GM12878 (cell line): ENCODE data around the gene FBXL7. TPM values are rescaled to one million over a fixed set of nuclear protein-coding genes. Genes with fewer than 3 reads are reported as not detected.

Source experiments
- ATAC-seq: fragments of 200-7000 bp; cut with Tn5 transposase; 3 replicates; pipeline ENCODE4 v1.9.1; 2020; ENCODE audit warnings: mild to moderate bottlenecking, moderate library complexity
- BruUV-seq: library from RNA; stranded (reverse); fragments of 400-500 nt; replicated peaks from 2 replicates; lab custom pipeline; 2021; lab: Mats Ljungman, UMichigan
- CTCF ChIA-PET: fragments of 300-600 bp; sonication (Branson Sonifier 250); formaldehyde crosslinking; extraction: SDS; loops from one replicate; lab custom pipeline; 2021; ENCODE audit warnings: inconsistent platforms; lab: Yijun Ruan, JAX
- POLR2A ChIA-PET: fragments of 350-600 bp; formaldehyde crosslinking; extraction: SDS; loops from one replicate; lab custom pipeline; 2021; ENCODE audit warnings: inconsistent platforms; lab: Charles Lee
- RAD21 ChIA-PET: fragments of 300-600 bp; sonication (Branson Sonifier 250); formaldehyde crosslinking; loops from one replicate; lab custom pipeline; 2023; ENCODE audit warnings: antibody characterized with exemption; ENCODE audit not compliant: unreplicated experiment; lab: Charles Lee
- SMC1A ChIA-PET: fragments of 300-600 bp; sonication (Branson Sonifier 250); formaldehyde crosslinking; loops from one replicate; lab custom pipeline; 2023; ENCODE audit not compliant: unreplicated experiment, uncharacterized antibody; lab: Charles Lee
- DNase-seq: peaks from one replicate; pipeline ENCODE4 v3.0.0-alpha.2; 2011; ENCODE audit warnings: low read depth, low spot score
- FAIRE-seq: peaks from 3 replicates; lab custom pipeline; 2011; peaks lifted over from hg19 to GRCh38; lab: Jason Lieb, UNC
- H2AFZ ChIP-seq: 2 replicates; pipeline ENCODE4 v1.6.0; 2011; ENCODE audit warnings: low read depth, low read length, control low read depth; ENCODE audit not compliant: control insufficient read depth
- H3K27ac ChIP-seq: 2 replicates; pipeline ENCODE4 v1.5.1; 2011; ENCODE audit warnings: control low read depth; ENCODE audit not compliant: control insufficient read depth, insufficient read depth
- H3K27me3 ChIP-seq, 2 experiments: replicated peaks in 1 of 2; 2 replicates each; pipeline versions ENCODE4 v1.6.0 to v1.6.1; 2011; ENCODE audit warnings: low read length in 1 of 2; ENCODE audit not compliant: control insufficient read depth in 2 of 2, insufficient read depth in 2 of 2
- H3K36me3 ChIP-seq, 2 experiments: 2 replicates each; pipeline ENCODE4 v1.5.1; 2011; ENCODE audit warnings: low read length in 1 of 2; ENCODE audit not compliant: control insufficient read depth in 2 of 2, insufficient read depth in 2 of 2
- H3K4me1 ChIP-seq: 2 replicates; pipeline ENCODE4 v1.6.1; 2011; ENCODE audit warnings: mild to moderate bottlenecking, low read length, moderate library complexity, mixed read lengths; ENCODE audit not compliant: control insufficient read depth, insufficient read depth
- H3K4me2 ChIP-seq: 2 replicates; pipeline ENCODE4 v1.6.0; 2011; ENCODE audit warnings: control low read depth; ENCODE audit not compliant: control insufficient read depth, insufficient read depth
- H3K4me3 ChIP-seq: fragments of 200-600 bp; sonication (generic); 2 replicates; pipeline ENCODE4 v1.5.1; 2016
- H3K79me2 ChIP-seq: 2 replicates; pipeline ENCODE4 v1.6.0; 2011; ENCODE audit warnings: low read length; ENCODE audit not compliant: control insufficient read depth, insufficient read depth
- H3K9ac ChIP-seq: 2 replicates; pipeline ENCODE4 v1.8.0; 2011; ENCODE audit warnings: low read length, control low read depth, mixed read lengths; ENCODE audit not compliant: control insufficient read depth, insufficient read depth
- H3K9me3 ChIP-seq: replicated peaks from 3 replicates; pipeline ENCODE4 v1.5.1; 2011; ENCODE audit warnings: mild to moderate bottlenecking, low read length; ENCODE audit not compliant: control insufficient read depth, insufficient read depth
- H4K20me1 ChIP-seq: 2 replicates; pipeline ENCODE4 v1.6.0; 2011; ENCODE audit not compliant: control insufficient read depth, insufficient read depth
- CHD2 ChIP-seq: IDR thresholded peaks from 2 replicates; pipeline ENCODE4 v1.6.1; 2011; ENCODE audit warnings: low read depth, low read length, improper control_type of control experiment, borderline replicate concordance
- CUX1 ChIP-seq: IDR thresholded peaks from 2 replicates; pipeline ENCODE4 v1.6.1; 2012; ENCODE audit warnings: improper control_type of control experiment, low read depth, low read length; ENCODE audit not compliant: insufficient replicate concordance
- RAD21 ChIP-seq: IDR thresholded peaks from 2 replicates; pipeline ENCODE4 v1.6.1; 2011; ENCODE audit warnings: mild to moderate bottlenecking, low read depth, low read length, moderate library complexity; ENCODE audit not compliant: insufficient read depth
- TARDBP ChIP-seq: IDR thresholded peaks from 2 replicates; pipeline ENCODE4 v1.6.1; 2016; ENCODE audit warnings: borderline replicate concordance
- WGBS: methylation state at CpG from one replicate; pipeline ENCODE4 v1.1.6; 2016; ENCODE audit warnings: low lambda C conversion rate; ENCODE audit not compliant: insufficient replicate concordance, insufficient coverage; ENCODE audit errors: missing lambda C conversion rate; 5-methylcytosine and 5-hydroxymethylcytosine counted together
- in situ Hi-C: fragments of 300-500 bp; cut with MboI; formaldehyde crosslinking; loops from 9 replicates; pipeline ENCODE4 v1.14.3; 2018; ENCODE audit warnings: mixed read lengths
- intact Hi-C: fragments of 100-400 bp; cut with micrococcal nuclease; formaldehyde crosslinking; loops from one replicate; pipeline ENCODE4 v1.14.2; 2022; ENCODE audit not compliant: unreplicated experiment
- polyA plus RNA-seq, 11 experiments: library from polyadenylated mRNA; depleted of rRNA in 4 of 11; unstranded in 6 of 11; stranded (reverse) in 5 of 11; fragments of >200 nt; fragmentation: Nextera tagmentation in 4 of 11; fragmentation: Illumina TruSeq in 1 of 11; extraction: Ambion mirVana in 4 of 11; extraction: Trizol in 1 of 11; gene quantifications; 1 replicate in 1 of 11; 2 replicates in 10 of 11; pipeline versions ENCODE4 v1.2.1 to v1.2.3, GENCODE V29; 2011 to 2016; ENCODE audit warnings: inconsistent platforms in 2 of 11, missing spikeins in 2 of 11, low read depth in 1 of 11
- total RNA-seq, 4 experiments: library from RNA; depleted of rRNA in 3 of 4; stranded (reverse); fragments of >200 nt in 3 of 4; fragmentation: Illumina TruSeq in 1 of 4; extraction: Trizol in 1 of 4; gene quantifications; 2 replicates each; pipeline versions ENCODE4 v1.2.1 to v1.2.3, GENCODE V29; 2013 to 2021
- TF ChIP-seq, protein P1 (sequence below): IDR thresholded peaks from 2 replicates; pipeline ENCODE4 v1.6.1; 2011; ENCODE audit warnings: low read depth, mild to moderate bottlenecking, low read length, moderate library complexity, borderline replicate concordance; ENCODE audit errors: extremely low read depth

FBXL7 gene
- total and polyA plus RNA-seq, 10 of the 15 experiments (the other 5 are each of a cell fraction or from before 2014, with no cell fraction given) = 0.03 to 0.44 (median 0.16) TPM

GRCh38 chr5:15977851-15978250, 477.9 kb downstream of the FBXL7 start:
- FAIRE-seq (no peak), DNase-seq (no peak), ATAC-seq (no peak)
- Histone ChIP-seq H2AFZ (no peak overlapping the region), H3K79me2 (no peaks in the 10 kb centered on the region), H3K9ac (no peak overlapping the region), H3K4me2 (no peak overlapping the region), H3K9me3 (no peaks in the 10 kb centered on the region), H3K27me3 (no peaks in the 10 kb centered on the region), H4K20me1 (no peaks in the 10 kb centered on the region), H3K36me3 (no peaks in the 10 kb centered on the region), H3K4me1 (no peaks in the 10 kb centered on the region), H3K4me3 (no peak overlapping the region), H3K27ac (no peak overlapping the region)
- RAD21 ChIA-PET = no interaction called here
- in situ Hi-C loops (no loop called here), intact Hi-C loops (loop anchor here (10.0 kb wide), 1 partner anchor 447 kb away; no protein-coding TSS in a partner anchor)
- BruUV-seq = no TSS peak
- 11% methylated on average over 4 of the region's 4 CpGs for WGBS
- CTCF ChIA-PET = no interaction called here
- SMC1A ChIA-PET = no interaction called here
- TF ChIP-seq CHD2 (no peak), RAD21 (no peak), TARDBP (no peak), CUX1 (no peak)
- TF ChIP-seq, protein P1, sequence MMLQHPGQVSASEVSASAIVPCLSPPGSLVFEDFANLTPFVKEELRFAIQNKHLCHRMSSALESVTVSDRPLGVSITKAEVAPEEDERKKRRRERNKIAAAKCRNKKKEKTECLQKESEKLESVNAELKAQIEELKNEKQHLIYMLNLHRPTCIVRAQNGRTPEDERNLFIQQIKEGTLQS = no peak
- POLR2A ChIA-PET = no interaction called here
